Suprapubic skin (tissue), 3 donors: Measurements from ENCODE around the gene ANKRD11.

ENCODE experiments used
- EP300 ChIP-seq: sonication (generic); formaldehyde crosslinking; IDR thresholded peaks from one replicate; pipeline ENCODE4 v1.6.1; 2017; ENCODE audit warnings: antibody characterized with exemption
- POLR2A ChIP-seq, 2 donors: fragments of 450-650 bp; IDR thresholded peaks; one replicate each; pipeline ENCODE4 v1.6.1; 2017; ENCODE audit warnings: antibody characterized with exemption in 2 of 2, mild to moderate bottlenecking in 2 of 2, moderate library complexity in 2 of 2
- TF ChIP-seq, protein P1 (sequence below), 2 donors: fragments of 200-600 bp in 1 of 2; fragments of 450-650 bp in 1 of 2; sonication (generic) in 1 of 2; IDR thresholded peaks; one replicate each; pipeline ENCODE4 v1.5.1; 2016 to 2019; ENCODE audit warnings: antibody characterized with exemption in 2 of 2, mild to moderate bottlenecking in 1 of 2, moderate library complexity in 1 of 2

DNA sequence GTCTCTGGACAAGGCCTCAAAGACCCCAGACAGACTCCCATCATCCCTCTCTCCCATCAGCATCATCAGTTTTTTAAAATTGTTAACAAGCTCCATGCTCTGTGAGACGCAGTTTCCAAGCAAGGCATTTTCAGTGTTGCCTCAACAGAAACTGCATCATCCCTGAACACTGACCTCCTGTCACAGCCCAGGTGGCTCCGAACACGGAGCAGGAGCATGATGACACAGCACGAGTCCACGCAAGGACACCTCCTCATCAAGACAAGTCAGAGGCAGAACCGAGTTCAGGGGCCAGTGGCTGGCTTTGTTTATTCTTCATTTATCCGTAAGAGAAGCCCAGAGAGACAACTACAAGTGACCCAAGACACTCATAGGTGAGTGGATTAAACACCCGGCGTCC lies 91.4 kb downstream of the ANKRD11 start:
- TF ChIP-seq, protein P1, sequence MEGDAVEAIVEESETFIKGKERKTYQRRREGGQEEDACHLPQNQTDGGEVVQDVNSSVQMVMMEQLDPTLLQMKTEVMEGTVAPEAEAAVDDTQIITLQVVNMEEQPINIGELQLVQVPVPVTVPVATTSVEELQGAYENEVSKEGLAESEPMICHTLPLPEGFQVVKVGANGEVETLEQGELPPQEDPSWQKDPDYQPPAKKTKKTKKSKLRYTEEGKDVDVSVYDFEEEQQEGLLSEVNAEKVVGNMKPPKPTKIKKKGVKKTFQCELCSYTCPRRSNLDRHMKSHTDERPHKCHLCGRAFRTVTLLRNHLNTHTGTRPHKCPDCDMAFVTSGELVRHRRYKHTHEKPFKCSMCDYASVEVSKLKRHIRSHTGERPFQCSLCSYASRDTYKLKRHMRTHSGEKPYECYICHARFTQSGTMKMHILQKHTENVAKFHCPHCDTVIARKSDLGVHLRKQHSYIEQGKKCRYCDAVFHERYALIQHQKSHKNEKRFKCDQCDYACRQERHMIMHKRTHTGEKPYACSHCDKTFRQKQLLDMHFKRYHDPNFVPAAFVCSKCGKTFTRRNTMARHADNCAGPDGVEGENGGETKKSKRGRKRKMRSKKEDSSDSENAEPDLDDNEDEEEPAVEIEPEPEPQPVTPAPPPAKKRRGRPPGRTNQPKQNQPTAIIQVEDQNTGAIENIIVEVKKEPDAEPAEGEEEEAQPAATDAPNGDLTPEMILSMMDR (IDR thresholded peaks at IDR 0.05), result no peak
- TF ChIP-seq EP300 (no peak), POLR2A (IDR thresholded peaks at IDR 0.05) (no peak)
